ENCODE measurements around the gene ESPNL. TPM values are rescaled to one million over a fixed set of nuclear protein-coding genes. Genes with fewer than 3 reads are reported as not detected.
"Not testable (repeated sequence)": the region's sequence is repeated elsewhere in the genome, so short reads cannot be mapped to it uniquely, and the experiment has no call there.

Gene ESPNL
- polyA plus RNA-seq, 1 donor: 0.30 TPM

GRCh38 chr2:238115709-238116108 lies 15.6 kb downstream of the ESPNL start:
- DNase-seq: not testable (repeated sequence)

GRCh38 chr2:238116298-238117198 lies 16.4 kb downstream of the ESPNL start:
- DNase-seq: no peak

- DNase-seq: no peak
These were observed 17.3 kb downstream of the ESPNL start for GRCh38 chr2:238117199-238118154.

- no peak for DNase-seq
These were observed 19.8 kb downstream of the ESPNL start for GRCh38 chr2:238119756-238120462.

GRCh38 chr2:238120463-238121298 lies 20.5 kb downstream of the ESPNL start:
- DNase-seq: no peak

- no peak for DNase-seq
These were observed 21.6 kb downstream of the ESPNL start for GRCh38 chr2:238121511-238122286.

- DNase-seq: no peak
These were observed 22.4 kb downstream of the ESPNL start for GRCh38 chr2:238122287-238123217.

- DNase-seq: no peak
These were observed 23.3 kb downstream of the ESPNL start for GRCh38 chr2:238123218-238123971.

- DNase-seq: no peak
These were observed 23.9 kb downstream of the ESPNL start for GRCh38 chr2:238123991-238124470.

GRCh38 chr2:238124488-238125126 lies 24.5 kb downstream of the ESPNL start:
- no peak for DNase-seq

- no peak for DNase-seq
These were observed 25.2 kb downstream of the ESPNL start for GRCh38 chr2:238125127-238125885.

- DNase-seq: no peak
These were observed 26.2 kb downstream of the ESPNL start for GRCh38 chr2:238126338-238126737.

GRCh38 chr2:238126775-238127164 lies 26.6 kb downstream of the ESPNL start:
- DNase-seq: no peak

- DNase-seq: peak; percentile 67
These were observed 27.3 kb downstream of the ESPNL start for GRCh38 chr2:238127165-238128060.

- DNase-seq: no peak
These were observed 27.9 kb downstream of the ESPNL start for GRCh38 chr2:238128061-238128440.

- DNase-seq: no peak
These were observed 28.4 kb downstream of the ESPNL start for GRCh38 chr2:238128534-238129001.

All from left kidney (tissue), 2 donors.